LNCAP (cell line): Measurements from ENCODE around the gene PTGIS.

Source experiments
- CTCF ChIP-seq: fragments of 450-650 bp; IDR thresholded peaks from 2 replicates; pipeline ENCODE4 v1.5.1; 2017; ENCODE audit warnings: mild to moderate bottlenecking

The PTGIS gene

DNA sequence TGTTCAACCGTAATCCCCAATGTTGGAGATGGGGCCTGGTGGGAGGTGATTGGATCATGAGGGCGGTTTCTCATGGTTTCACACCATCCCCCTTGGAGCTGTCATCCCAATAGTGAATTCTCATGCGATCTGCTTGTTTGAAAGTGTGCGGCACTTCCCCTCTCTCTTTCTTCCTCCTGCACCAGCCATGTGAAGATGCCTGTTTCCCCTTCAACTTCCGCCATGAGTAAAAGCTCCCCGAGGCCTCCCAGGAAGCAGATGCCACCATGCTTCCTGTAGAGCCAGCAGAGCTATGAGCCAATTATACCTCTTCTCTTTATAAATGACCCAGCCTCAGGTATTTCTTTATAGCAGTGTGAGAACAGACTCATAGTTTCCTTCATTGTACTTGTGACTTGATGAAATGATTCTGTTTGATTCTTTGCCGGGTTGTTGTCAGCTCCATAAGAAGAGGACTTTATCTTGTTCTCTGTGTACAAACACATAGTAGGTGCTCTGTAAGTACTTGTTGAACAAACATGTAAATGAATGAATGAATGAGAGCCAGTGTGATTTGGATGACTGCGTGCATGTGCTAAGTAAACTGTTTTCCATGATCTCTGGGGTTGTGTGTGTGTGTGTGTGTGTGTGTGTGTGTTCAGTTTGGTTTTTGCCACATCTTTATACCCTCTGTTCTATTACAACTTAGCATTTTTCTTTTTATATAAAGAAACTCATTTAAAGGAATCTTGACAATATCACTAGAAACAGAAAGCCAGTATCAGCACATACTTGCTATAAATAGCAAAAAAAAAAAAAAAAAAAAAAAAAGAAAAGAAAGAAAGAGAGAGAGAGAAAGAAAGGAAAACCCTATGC is 22.5 kb upstream of the PTGIS start:
- no peak for TF ChIP-seq CTCF

GRCh38 chr20:49589747-49590146 is 21.8 kb upstream of the PTGIS start:
- TF ChIP-seq CTCF = no peak

DNA sequence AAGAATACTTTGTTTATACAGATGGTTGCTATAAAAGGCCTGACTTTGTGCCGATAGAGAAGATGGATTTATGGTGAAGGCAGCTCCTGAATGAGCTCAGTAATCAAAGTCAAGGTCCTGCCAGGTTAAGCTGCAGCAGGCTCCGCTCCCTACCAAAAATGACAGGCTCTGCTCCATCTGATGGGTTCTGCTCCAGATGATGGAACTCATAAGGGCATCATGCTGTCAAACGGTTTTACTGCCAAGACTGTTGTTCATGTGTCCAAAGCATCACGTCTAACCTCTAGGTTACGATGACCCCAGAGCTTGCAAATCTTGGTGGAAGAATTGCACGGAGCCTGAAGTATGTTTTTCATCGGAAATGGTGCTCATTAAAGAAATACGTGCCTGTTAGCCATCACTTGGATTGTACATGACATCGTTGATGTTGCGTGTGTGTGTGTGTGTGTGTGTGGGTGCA is 19.2 kb upstream of the PTGIS start:
- no peak for TF ChIP-seq CTCF

DNA sequence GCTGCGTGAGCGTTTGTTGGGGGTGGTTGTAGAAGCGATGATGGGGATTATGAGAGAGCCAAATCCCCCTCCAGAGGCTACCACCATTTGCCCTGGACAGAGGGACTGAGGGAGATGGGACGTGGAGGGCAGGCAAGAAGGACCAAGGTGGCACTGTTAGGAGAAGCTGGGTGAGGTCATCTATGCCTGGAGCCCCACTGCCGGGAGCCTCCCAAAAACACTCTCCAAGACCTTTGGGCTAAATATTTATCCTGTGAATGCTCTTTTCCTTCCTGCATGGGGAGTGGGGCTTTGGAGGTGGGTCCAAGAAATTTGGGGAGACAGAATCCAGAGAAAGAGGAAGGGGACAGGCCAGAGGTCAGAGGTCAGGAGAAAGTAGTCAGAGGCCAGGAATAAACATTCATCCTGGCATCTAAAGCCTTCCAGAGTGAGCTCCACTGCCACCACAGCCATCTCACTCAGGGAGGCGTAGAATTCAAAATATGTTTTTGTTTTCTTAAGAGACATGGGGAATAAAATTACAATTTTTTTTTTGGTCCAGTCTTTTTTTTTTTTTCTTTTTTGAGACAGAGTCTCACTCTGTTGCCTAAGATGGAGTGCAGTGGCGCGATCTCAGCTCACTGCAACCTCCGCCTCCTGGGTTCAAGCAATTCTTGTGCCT is 17.8 kb upstream of the PTGIS start:
- TF ChIP-seq CTCF = no peak

GRCh38 chr20:49584418-49585382 is 16.8 kb upstream of the PTGIS start:
- no peak for TF ChIP-seq CTCF

DNA sequence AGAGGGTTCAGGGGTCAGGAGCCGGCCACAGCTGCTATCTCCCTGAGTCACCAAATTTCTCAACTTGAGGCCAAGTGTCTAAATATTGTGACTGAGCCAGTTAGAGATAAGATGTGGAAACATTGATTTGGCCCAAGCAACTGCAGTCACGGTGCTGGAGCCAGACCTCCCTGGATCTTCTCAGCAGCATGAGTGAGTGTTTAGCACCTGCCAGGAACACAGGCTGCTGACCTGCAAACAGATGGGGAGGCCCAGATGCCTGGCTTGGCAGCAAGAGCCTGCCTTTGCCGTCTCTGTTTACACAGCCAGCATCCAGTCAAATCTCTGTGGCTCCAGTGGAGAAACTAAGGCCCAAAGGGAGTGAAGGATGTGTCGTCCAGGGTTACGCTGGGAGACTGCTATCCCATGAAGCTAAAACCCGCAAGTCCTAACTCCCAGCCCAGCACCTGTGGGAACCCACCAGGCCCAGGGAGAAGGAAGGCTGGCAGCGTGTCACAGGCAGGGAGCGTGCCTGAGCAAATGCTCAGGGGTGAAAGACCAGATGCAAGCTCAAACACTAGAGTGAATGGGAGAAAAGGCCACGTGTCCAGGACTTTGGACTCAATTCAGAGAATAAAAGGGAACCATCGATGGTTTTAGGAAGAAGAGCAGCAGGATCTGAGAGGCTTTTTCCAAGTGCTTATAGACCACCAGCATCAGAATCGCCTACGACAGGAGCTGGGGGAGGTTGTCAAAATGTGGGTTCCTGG is 15.9 kb upstream of the PTGIS start:
- no peak for TF ChIP-seq CTCF

- no peak for TF ChIP-seq CTCF
These were observed 15.4 kb upstream of the PTGIS start for GRCh38 chr20:49583343-49583668.
